NCI-H69 (cell line): ENCODE measurements around the gene SIRT6.
A peak's percentile ranks its signal among the peaks of the same experiment; 100 is the strongest.
"Not testable (repeated sequence)": the region's sequence is repeated elsewhere in the genome, so short reads cannot be mapped to it uniquely, and the experiment has no call there.

Experiments used
- DNase-seq: peaks from one replicate; lab custom pipeline; 2025; lab: John Stamatoyannopoulos, UW

The SIRT6 gene

GRCh38 chr19:4135386-4135785 lies 47.0 kb downstream of the SIRT6 start:
- not testable (repeated sequence) for DNase-seq

- DNase-seq, result peak; percentile 18
These were observed 48.0 kb downstream of the SIRT6 start for GRCh38 chr19:4134351-4134750.

- no peak for DNase-seq
These were observed 51.5 kb downstream of the SIRT6 start for GRCh38 chr19:4130744-4131438.

GRCh38 chr19:4129050-4129449 lies 53.3 kb downstream of the SIRT6 start:
- DNase-seq, result not testable (repeated sequence)

GRCh38 chr19:4127322-4127721 lies 55.0 kb downstream of the SIRT6 start:
- DNase-seq, result not testable (repeated sequence)

- peak; percentile 18 for DNase-seq
These were observed 57.7 kb downstream of the SIRT6 start for GRCh38 chr19:4124638-4125037.
